Activated CD8-positive, alpha-beta T cell treated with anti-CD3 and anti-CD28 coated beads for 36 hours (primary cell): Measurements from ENCODE around the gene RASSF8. TPM values are rescaled to one million over a fixed set of nuclear protein-coding genes. Genes with fewer than 3 reads are reported as not detected.

Experiments used
- ATAC-seq: fragments of 200-7000 bp; cut with Tn5 transposase; one replicate; pipeline ENCODE4 v1.10.0; 2021; ENCODE audit warnings: mild to moderate bottlenecking, moderate library complexity
- CTCF ChIA-PET: fragments of 350-600 bp; sonication (Branson Sonifier 250); formaldehyde crosslinking; loops from one replicate; lab custom pipeline; 2021; ENCODE audit warnings: antibody characterized with exemption; lab: Charles Lee
- POLR2A ChIA-PET: fragments of 350-600 bp; sonication (Branson Sonifier 250); formaldehyde crosslinking; loops from one replicate; lab custom pipeline; 2021; ENCODE audit warnings: antibody characterized with exemption; lab: Charles Lee
- DNase-seq: peaks from one replicate; pipeline ENCODE4 v3.0.0-alpha.2; 2020
- H3K27ac Mint-ChIP-seq: one replicate; pipeline ENCODE4 v1.8.0; 2021; ENCODE audit warnings: mild to moderate bottlenecking, mixed read lengths
- H3K27me3 Mint-ChIP-seq: one replicate; pipeline ENCODE4 v1.8.0; 2021; ENCODE audit warnings: mixed read lengths
- H3K36me3 Mint-ChIP-seq: one replicate; pipeline ENCODE4 v1.8.0; 2021; ENCODE audit warnings: low read depth, mixed read lengths
- H3K4me1 Mint-ChIP-seq: one replicate; pipeline ENCODE4 v1.8.0; 2021; ENCODE audit warnings: low read depth, mixed read lengths
- H3K4me3 Mint-ChIP-seq: one replicate; pipeline ENCODE4 v1.8.0; 2021; ENCODE audit warnings: mild to moderate bottlenecking, moderate library complexity, mixed read lengths
- H3K9me3 Mint-ChIP-seq: one replicate; pipeline ENCODE4 v1.8.0; 2021; ENCODE audit warnings: mixed read lengths
- intact Hi-C: fragments of 100-400 bp; cut with micrococcal nuclease; formaldehyde crosslinking; loops from one replicate; pipeline ENCODE4 v1.10.0; 2022
- total RNA-seq, 2 experiments: library from RNA; stranded (reverse); gene quantifications; one replicate each; pipeline ENCODE4 v1.2.3, GENCODE V29; 2021
- TF ChIP-seq, protein P1 (sequence below): fragments of 200-600 bp; IDR thresholded peaks from one replicate; pipeline ENCODE4 v1.8.0; 2022; ENCODE audit warnings: antibody characterized with exemption, mild to moderate bottlenecking

RASSF8 gene
- total RNA-seq, 2 experiments from 2014 or later, result not detected

DNA sequence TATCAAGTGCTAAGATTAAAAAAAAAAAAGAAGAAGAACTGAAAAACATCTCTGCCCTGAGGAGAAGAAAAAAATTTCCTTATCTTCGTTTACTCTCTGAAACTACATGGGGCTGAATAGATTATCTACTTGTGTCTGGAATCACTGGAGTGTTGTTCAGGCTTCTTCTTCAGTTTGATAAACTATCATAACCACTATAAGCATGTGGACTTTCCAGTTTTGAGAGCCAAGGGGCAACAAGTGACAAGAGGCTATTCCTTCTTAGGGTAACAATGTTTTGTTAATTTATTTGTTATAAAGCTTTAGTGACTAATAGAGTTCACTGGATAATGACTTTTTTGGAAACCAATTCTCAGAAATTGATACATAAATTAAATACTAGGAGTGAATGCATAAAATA, 19.9 kb upstream of the RASSF8 start:
- ChIA-PET CTCF (no interaction called here), POLR2A (no interaction called here)
- TF ChIP-seq, protein P1, sequence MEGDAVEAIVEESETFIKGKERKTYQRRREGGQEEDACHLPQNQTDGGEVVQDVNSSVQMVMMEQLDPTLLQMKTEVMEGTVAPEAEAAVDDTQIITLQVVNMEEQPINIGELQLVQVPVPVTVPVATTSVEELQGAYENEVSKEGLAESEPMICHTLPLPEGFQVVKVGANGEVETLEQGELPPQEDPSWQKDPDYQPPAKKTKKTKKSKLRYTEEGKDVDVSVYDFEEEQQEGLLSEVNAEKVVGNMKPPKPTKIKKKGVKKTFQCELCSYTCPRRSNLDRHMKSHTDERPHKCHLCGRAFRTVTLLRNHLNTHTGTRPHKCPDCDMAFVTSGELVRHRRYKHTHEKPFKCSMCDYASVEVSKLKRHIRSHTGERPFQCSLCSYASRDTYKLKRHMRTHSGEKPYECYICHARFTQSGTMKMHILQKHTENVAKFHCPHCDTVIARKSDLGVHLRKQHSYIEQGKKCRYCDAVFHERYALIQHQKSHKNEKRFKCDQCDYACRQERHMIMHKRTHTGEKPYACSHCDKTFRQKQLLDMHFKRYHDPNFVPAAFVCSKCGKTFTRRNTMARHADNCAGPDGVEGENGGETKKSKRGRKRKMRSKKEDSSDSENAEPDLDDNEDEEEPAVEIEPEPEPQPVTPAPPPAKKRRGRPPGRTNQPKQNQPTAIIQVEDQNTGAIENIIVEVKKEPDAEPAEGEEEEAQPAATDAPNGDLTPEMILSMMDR, result no peak
- Mint-ChIP-seq H3K27me3 (no peaks in the 10 kb centered on the region), H3K9me3 (no peaks in the 10 kb centered on the region), H3K4me1 (no peaks in the 10 kb centered on the region), H3K36me3 (no peaks in the 10 kb centered on the region), H3K4me3 (no peak overlapping the region), H3K27ac (no peak overlapping the region)
- intact Hi-C loops, result no loop called here
- DNase-seq (no peak), ATAC-seq (no peak)

- no peak for DNase-seq
- Mint-ChIP-seq H3K36me3 (no peaks in the 10 kb centered on the region), H3K9me3 (no peaks in the 10 kb centered on the region), H3K4me3 (no peak overlapping the region), H3K27ac (no peak overlapping the region), H3K27me3 (no peaks in the 10 kb centered on the region), H3K4me1 (no peaks in the 10 kb centered on the region)
- ChIA-PET POLR2A (no interaction called here), CTCF (no interaction called here)
- intact Hi-C loops, result no loop called here
- no peak for ATAC-seq
- TF ChIP-seq, protein P1, result no peak
Measured at GRCh38 chr12:25939606-25940005, 18.9 kb upstream of the RASSF8 start.

GRCh38 chr12:25940886-25941285, 17.6 kb upstream of the RASSF8 start:
- intact Hi-C loops, result no loop called here

DNA sequence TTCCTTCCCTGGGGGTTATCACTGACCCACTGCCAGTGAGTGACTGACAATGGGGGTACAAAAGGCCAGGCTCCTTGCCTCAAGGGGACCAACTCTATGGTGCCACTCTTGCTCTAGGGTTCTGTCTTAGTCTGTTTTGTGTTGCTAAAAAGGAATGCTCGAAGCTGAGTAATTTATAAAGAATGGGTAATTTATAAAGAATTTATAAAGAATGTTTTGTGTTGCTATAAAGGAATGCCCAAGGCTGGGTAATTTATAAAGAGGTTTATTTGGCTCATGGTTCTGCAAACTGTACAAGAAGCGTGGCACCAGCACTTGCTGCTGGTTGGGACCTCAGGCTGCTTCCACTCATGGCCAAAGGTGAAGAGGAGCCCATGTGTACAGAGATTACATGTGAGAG, 15.8 kb upstream of the RASSF8 start:
- TF ChIP-seq, protein P1, result no peak
- no peak for DNase-seq
- Mint-ChIP-seq H3K27me3 (peaks cover 3% of the 10 kb centered on the region), H3K9me3 (no peaks in the 10 kb centered on the region), H3K4me1 (no peaks in the 10 kb centered on the region), H3K27ac (no peak overlapping the region), H3K4me3 (no peak overlapping the region), H3K36me3 (no peaks in the 10 kb centered on the region)
- ATAC-seq, result no peak
- intact Hi-C loops, result no loop called here
- ChIA-PET CTCF (no interaction called here), POLR2A (no interaction called here)

More at GRCh38 chr12:25940886-25941285, 17.6 kb upstream of the RASSF8 start:
- TF ChIP-seq, protein P1, result no peak
- no peaks in the 10 kb centered on the region for H3K36me3 Mint-ChIP-seq
- CTCF ChIA-PET, result no interaction called here
- no peak for ATAC-seq
- H3K27ac Mint-ChIP-seq, result no peak overlapping the region
- no peaks in the 10 kb centered on the region for H3K9me3 Mint-ChIP-seq
- H3K4me3 Mint-ChIP-seq, result no peak overlapping the region
- no peak for DNase-seq
- no peaks in the 10 kb centered on the region for H3K4me1 Mint-ChIP-seq
- H3K27me3 Mint-ChIP-seq, result no peaks in the 10 kb centered on the region
- POLR2A ChIA-PET, result no interaction called here

- no peak overlapping the region for H3K4me3 Mint-ChIP-seq
- no peak for DNase-seq
- no peak for ATAC-seq
- intact Hi-C loops, result no loop called here
- TF ChIP-seq, protein P1, result no peak
- POLR2A ChIA-PET, result no interaction called here
- no peaks in the 10 kb centered on the region for H3K36me3 Mint-ChIP-seq
- no peaks in the 10 kb centered on the region for H3K4me1 Mint-ChIP-seq
- H3K27me3 Mint-ChIP-seq, result peaks cover 3% of the 10 kb centered on the region
- no peaks in the 10 kb centered on the region for H3K9me3 Mint-ChIP-seq
- H3K27ac Mint-ChIP-seq, result no peak overlapping the region
- CTCF ChIA-PET, result no interaction called here
Measured at GRCh38 chr12:25943940-25944339, 14.5 kb upstream of the RASSF8 start.
